HPDE6-E6E7 (cell line): Measurements from ENCODE around the gene LAIR1.
"Not testable (repeated sequence)": the region's sequence is repeated elsewhere in the genome, so short reads cannot be mapped to it uniquely, and the experiment has no call there.

Experiments
- DNase-seq: peaks from one replicate; pipeline ENCODE4 v3.0.0; 2011; ENCODE audit warnings: missing footprints; ENCODE audit errors: extremely low spot score

The LAIR1 gene

DNA sequence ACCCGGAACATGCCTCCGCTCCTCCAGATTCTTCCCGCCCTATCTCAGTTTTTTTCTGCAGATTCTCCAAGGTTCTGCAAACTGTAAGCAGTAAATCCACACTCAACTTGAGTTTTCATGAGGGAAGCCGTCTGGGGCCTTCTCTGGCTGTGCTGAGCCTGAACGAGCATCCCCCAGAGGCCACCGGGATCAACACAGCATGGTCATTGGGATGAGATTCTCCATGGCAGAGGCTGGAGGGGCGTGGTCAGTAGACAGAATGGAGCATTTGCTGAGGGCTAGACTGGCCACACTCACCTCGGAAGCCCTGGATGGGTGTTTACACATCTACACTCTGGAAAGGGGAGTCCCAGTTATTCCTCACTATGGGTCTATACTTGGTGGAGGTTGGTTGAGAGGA is 23.4 kb downstream of the LAIR1 start:
- DNase-seq, result no peak

DNA sequence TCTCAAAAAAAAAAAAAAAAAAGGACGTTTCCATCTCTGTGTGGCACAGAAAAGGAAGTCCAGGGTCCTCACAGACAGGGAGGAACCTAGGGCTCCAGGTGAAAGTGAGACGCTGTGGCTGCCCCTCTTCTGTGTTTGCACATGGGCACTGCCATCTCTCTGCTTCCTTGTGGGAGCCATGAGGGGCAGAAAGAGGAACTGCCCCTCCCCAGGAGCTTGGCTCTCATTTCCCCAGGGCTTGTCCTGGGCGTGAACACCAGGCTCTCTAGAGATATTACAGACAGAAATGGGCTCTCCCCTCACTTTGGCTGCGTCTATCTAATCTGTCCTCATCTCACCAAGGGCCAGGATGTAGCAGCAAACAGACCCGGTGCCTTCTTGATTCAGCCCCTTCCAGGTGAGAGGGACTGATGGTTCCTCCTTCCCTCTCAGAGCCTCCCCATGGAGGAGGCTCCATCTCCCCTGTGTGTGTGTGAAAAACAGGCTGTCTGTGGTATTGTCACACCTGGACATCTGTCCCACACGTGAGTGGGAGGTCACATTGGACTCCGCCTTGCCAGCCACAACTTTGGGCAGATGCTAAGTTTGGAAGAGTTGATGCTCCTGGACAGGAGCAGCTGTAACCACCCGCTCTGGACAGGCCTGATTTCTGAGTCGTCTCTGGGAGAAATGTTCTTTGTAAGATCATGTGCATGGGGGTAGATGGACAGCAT is 24.9 kb downstream of the LAIR1 start:
- DNase-seq, result no peak

DNA sequence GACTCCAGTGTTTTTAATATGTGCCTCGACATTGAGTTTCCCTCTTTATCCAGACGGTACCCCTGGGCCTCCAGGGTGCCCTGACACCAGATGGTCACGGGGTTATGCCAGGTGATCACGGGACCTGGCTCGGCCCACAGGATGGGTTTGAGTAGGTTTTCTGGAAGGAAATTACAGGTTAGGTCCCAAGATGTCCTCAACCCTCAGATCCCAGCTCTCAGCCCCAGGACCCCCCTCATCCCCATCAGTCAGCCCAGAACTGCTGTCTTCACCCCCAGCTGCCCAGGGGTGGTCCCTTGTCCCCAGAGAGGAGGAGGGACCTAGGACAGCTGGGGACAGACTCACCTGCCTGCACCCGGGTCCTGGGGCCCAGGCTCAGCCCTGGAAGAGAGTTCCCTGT is 26.2 kb downstream of the LAIR1 start:
- no peak for DNase-seq

DNA sequence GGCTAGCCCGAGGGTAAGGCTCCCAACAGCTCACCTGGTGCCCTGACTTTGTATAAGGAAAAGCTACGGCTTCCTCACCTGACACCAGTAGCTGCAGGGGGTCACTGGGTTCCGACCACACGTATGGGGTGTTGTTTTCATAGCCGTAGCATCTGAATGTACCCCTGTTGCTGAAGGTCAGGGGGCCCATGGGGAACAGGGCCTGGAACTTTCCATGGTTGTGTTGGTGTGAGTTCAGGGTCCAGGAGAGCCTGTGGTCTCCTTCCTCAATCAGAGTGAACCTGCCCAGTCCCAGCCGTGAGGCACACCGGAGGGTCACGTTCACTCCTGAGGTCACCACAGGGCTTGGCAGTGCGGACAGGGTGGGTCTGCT is 26.9 kb downstream of the LAIR1 start:
- DNase-seq, result no peak

DNA sequence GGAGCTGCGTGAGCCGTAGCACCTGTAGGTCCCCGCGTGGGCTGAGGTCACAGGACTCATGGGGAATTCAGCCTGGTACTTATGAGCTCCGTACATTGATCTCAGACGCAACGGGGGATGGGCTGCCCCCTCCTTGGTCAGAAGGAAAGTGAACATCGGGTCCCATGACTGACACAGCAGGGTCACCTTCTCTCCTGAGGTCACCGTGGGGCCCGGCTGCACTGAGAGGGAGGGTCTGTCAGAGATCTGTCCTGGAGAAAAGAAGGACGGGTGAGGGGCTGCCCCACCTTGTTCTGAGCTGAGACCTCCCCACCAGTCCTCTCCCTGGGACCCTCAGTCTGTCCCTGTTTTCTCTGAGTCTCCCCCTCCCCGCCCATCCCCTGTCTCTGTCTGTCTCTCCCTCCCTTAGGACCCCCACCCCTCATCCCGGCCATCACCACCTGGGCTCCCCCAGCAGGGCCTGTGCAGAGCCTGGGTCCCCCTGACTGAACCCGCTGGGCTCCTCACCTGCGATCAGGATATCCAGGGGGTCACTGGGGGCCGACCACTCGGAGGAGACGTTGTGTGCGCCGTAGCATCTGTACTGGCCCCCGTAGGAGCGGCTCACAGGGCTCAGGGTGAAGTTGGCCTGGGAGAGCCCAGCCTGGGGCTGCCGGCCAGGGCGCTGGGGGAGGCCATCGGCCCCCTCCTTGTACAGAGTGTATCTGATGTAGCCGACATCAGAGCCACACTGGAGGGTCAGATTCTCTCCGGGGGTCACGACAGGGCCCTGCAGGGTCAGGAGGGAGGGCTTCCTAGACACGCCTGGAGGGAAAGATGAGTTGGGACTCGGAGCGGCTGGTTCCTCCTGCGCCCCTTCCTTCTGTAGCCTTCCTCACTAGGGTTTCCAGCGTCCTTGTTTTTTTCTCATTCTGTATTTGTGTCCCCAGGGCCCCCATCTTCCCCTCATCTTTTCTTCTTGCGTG is 27.6 kb downstream of the LAIR1 start:
- DNase-seq, result no peak

DNA sequence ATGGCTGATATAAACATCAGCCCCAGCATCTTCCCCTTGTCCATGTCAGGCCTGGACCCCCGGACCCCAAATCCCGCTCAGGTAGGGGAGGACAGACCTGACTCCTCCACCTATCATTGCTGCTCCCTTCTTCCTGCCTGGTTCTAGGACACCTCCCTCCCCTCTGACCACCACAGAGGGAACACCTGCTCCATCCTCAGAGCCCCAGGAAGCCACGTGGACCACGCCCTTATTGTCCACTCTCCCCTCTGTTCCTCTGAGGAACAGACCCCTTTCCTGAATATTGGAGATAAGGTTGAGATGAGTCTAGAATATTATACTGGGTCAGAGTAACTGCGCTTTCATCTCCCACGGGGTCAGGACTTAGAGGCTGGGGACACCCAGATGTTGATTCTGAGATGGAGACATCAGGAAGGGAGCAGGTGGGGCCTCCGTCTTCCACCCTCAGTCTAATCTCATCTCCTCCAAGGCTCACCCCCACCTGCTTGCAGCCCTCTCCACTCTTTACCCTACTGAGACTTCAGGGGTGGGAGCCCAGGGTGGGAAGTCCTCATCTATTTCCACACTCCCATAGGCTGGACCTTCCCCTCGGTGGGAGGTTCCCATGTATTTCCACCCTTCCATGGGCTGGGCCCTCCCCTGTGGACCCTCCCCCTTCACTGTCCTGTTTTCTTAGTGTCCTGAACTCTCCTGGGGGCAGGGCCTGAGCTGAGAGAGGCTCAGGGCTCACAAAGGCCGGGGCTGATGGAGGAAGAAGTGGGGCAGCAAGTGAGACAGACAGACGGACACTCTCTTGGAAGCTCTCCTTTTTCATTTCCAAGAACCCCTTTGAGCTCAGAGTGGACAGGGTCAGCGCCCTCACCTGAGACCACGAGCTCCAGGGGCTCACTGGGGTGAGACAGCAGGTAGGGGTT is 28.5 kb downstream of the LAIR1 start:
- no peak for DNase-seq

DNA sequence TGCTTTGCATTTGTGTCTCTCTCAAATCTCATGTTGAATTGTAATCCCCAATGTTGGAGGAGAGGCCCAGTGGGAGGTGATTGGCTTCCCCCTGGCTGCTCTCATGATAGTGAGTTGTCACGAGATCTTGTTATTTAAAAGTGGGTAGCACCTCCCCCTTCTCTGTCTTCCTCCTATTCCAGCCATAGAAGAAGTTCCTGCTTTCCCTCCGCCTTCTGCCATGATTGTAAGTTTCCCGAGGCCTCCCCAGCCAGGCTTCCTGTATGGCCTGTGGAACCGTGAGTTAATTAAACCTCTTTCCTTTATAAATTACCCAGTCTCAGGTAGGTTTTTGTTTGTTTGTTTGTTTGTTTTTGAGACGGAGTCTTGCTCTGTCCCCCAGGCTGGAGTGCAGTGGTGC is 29.6 kb downstream of the LAIR1 start:
- no peak for DNase-seq

DNA sequence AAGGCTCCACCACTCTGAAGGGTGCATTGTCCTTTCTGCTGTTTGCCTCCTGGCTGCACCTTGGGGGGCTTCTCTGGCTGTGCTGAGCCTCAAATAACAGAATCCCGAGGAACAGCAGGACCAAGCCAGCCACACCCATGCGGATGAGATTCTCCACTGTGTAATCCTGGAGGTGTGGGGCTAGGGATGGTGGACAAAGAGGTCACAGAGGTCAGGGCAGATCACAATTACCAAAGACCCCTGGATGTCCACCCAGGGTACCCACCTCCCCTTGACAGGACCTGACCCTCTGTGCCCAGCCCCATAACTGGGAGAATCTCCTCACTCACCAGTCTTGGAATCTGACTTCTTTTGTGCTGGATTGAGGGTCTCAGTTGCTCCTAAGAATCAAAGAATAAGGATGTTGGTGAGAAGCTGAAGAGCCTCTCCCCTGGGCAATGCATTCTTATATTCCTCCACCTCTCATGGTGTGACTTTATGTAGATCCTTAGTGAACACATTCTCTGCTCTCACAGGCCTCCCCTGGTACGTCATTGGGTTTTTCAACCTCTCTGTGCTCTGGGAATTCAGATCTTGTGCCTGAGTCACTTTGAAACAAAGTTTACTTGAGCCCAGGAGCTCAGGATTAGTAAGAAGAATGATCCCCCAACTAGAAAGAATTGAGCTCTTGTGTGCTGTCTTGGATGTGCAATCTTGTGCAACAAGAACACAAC is 31.0 kb downstream of the LAIR1 start:
- no peak for DNase-seq

DNA sequence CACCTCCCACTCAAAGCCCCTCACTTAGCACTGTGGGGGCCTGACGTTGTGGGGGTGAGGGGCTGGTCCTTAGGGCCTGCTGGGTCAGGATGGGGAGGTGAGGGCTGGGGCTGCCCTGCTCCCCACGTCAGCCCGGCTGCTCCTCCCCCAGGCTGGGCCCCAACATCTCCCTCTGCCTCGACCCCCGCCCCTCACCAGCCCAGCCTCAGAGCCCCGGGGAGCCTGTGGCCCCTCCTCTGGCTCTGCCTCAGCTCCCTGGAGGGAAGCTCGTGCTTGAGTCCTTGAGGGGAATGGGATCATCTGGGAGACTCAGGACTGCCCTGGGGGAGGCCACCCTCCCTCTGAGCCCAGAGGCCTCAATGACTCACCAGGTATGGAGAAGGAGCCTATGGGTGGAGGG is 32.6 kb downstream of the LAIR1 start:
- DNase-seq, result no peak

DNA sequence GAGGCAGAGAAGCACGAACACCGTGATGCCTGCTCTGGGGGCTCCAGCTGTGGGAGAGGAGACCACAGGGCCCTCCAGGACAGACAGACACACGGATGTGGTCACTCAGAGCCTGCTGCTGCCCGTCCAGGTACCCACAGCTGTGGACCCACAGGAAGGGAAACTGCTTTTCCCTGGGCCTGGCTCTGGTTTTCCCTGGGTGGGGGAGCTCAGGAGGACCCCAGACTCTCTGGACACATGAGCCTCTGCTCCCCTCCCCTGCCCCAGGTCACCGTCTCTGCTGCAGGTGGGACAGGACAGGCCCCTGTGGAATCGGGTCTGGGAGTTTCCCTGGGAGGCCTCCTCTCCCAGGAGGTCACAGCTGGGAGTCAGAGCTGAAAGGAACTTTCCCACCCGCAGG is 33.1 kb downstream of the LAIR1 start:
- no peak for DNase-seq

DNA sequence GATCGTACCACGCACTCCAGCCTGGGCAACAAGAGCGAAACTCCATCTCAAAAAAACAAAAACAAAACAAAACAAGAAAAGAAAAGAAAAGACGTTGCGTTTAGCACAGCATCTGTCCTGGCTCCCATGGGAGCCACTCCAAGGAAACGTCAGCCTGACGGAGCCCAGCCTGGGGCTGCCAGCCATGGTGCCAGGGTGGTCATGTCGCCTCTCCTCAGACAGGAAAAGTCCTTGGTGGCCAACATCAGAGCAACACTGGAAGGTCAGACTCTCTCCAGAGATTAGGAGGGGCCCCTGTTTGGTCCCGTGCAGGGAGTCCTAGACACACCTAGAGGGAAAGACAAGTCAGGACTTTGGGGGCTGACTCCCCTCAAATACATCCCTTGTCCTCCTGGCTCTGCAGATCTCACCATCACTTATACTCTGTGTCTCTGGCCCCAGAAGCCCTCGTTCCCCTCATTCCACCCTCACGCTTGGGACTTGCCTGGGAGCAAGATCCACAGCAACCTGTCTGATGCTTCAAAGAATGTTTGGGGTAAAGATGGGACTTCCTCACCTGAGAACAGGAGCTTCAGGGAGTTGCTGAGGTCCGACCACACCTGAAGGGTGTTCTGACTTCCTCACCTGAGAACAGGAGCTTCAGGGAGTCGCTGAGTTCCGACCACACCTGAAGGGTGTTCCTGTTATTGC is 35.1 kb downstream of the LAIR1 start:
- no peak for DNase-seq

DNA sequence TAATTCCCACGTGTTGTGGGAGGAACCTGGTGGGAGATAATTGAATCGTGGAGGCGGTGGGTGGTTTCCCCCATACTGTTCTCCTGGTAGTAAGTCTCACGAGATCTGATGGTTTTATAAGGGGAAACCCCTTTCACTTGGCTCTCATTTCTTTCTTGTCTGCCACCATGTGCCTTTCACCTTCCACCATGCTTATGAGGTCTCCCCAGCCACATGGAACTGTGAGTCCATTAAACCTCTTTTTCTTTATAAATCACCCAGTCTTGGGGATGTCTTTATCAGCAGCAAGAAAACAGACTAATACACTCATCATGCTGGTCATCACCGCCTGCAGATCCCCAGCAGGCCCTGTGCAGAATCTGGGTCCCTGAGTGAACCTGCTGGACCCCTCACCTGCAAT is 36.0 kb downstream of the LAIR1 start:
- not testable (repeated sequence) for DNase-seq

DNA sequence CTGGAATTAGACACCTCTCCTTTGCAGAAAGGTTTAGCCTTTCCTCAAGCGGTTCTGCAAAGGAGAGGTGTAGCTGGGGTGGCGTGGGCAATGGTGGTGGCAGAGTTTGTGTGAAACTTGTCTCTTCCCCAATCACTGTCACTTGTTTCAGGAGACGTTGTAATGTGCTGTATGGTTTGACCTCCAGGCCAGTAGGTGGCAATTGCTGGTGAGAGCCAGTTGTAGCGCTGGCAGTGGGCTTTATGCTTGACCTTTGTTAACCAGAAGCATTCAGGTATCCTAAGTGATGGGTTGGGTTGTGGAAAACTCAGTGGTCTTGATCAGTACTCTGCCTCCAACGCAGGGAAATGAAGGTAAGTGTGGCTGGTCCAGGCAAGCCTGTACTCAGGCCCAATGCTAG is 39.1 kb downstream of the LAIR1 start:
- DNase-seq, result no peak

DNA sequence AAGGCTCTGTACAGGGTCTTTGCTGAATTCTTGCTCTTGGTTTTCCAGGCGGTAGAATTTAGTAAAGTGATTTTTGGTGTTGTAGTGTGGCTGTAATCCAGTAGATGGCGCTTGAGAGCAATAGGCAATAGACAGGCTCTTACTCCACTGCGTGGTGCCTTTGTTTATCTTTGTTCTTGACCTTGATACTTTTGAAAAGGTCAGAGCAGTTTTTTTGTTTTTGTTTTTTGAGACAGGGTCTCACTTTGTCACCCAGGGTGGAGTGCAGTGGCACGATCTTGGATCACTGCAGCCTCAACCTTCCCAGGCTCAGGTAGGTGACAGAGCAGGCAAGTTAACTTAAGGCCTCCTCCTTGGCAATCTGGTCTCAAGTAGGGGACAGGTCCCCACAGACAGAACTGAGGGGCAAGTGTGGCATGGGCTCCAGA is 39.5 kb downstream of the LAIR1 start:
- no peak for DNase-seq

DNA sequence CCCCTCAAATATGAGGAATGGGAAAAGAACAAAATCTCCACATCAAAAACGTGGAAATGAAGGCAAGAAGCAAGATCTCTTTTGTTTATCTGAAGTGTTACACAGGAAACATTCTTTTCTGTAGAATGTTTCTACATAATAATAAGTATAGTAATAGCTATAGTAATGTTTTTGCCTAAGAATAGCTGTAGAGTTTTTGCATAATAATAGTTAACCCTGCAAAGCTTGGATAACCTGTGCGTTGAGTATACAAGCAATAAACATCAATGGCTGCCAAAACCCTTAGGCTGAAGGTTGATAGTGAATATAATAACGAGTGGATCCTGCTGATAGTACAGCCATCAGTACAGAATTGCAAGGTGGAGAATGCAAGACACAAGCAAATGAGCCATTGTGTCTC is 40.7 kb downstream of the LAIR1 start:
- DNase-seq, result no peak

DNA sequence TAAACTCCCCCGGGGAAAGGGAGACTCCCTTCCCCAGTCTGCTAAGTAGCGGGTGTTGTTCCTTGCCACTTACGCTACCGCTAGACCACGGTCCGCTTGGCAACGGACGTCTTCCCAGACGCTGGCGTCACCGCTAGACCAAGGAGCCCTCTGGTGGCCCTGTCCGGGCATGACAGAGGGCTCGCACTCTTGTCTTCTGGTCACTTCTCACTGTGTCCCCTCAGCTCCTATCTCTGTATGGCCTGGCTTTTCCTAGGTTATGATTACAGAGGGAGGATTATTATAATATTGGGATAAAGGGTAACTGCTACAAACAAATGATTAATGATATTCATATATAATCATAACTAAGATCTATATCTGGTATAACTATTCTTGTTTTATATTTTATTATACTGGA is 41.8 kb downstream of the LAIR1 start:
- not testable (repeated sequence) for DNase-seq

DNA sequence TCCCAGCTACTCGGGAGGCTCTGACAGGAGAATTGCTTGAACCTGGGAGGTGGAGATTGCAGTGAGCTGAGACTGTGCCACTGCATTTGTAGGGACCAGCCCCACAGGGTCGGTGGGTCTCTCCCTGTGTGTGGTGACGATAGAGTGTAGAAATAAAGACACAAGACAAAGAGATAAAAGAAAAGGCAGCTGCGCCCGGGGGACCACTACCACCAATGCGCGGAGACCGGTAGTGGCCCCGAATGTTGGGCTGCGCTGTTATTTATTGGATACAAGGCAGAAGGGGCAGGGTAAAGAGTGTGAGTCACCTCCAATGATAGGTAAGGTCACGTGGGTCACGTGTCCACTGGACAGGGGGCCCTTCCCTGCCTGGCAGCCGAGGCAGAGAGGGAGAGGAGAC is 42.4 kb downstream of the LAIR1 start:
- DNase-seq, result not testable (repeated sequence)

DNA sequence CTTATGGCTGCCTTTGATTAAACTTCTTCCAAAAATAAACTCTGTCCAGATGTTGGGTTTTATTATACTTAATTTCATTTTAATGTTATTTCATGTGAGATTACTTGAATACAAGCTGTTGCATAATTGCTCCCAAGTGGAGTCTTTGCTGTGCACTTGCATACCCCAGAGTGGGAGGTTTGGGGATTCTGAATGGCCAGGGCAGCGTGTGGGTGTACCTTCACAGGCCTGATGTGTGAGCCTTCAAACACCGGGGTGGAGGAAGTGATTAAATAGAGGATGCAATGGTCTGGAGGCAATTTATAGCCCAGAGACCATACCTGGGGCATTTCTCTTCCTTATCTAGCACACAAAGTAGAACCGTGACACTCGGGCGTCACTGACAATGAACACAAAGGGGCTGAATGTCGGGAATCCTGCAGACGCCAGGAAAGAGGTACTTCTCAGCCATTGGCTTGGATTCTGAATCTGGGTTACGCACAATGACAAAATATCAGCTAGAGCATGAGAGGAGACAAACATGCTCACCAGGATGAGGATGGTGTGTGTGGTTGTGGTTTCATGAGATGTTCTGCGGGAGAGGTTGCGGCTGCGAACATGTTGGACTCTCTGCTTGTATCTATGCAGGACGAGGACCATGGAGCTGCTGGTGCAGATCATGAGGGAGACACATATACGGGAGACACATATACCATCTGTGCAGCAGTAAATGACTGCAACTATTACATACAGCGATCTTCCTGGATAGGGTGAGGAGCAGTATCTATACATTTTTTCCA is 44.6 kb downstream of the LAIR1 start:
- DNase-seq, result no peak

DNA sequence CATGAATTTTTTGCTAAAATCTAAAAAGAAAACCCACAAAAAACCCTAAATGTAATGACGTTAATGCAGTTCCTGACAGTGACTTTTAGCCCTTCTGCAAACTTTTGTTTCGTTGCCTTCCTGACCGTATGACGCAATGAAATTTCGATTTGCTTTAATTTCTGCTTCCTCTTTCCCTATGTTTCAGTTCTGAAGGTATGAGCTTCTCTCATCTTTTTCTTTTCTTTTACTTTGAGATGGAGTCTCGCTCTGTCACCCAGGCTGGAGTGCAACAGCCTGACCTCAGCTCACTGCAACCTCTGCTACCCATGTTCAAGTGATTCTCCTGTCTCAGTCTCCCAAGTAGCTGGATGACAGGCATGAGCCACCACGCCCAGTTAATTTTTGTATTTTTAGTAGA is 45.7 kb downstream of the LAIR1 start:
- DNase-seq, result no peak

DNA sequence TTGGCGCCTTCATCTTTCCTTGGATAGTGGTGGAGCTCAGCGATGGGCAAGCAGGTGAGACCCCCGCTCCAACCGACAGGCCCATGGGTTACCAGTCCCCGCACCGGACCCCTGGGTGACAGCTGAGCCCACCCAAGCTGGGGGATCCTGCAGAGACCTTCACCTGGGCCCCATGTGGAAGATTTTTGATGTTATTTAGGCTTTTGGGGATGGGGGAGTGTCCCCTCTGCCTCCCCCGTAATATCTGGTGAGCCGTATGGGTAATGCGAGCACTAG is 46.8 kb downstream of the LAIR1 start:
- no peak for DNase-seq
